Hepatocyte (in vitro differentiated cells): ENCODE results near the gene WFDC9. TPM values are rescaled to one million over a fixed set of nuclear protein-coding genes. Genes with fewer than 3 reads are reported as not detected.
A peak's percentile ranks its signal among the peaks of the same experiment; 100 is the strongest.

Source experiments
- DNase-seq: peaks from one replicate; pipeline ENCODE4 v3.0.0-alpha.2; 2016; ENCODE audit warnings: low spot score
- H2AFZ ChIP-seq: fragments of 200-600 bp; sonication (generic); 2 replicates; pipeline ENCODE4 v1.6.0; 2016; ENCODE audit warnings: antibody characterized with exemption, mild to moderate bottlenecking
- H3K27ac ChIP-seq: fragments of 200-600 bp; sonication (generic); 2 replicates; pipeline ENCODE4 v1.5.1; 2016; ENCODE audit warnings: mild to moderate bottlenecking
- H3K27me3 ChIP-seq: fragments of 200-600 bp; sonication (generic); 2 replicates; pipeline ENCODE4 v1.6.1; 2016
- H3K36me3 ChIP-seq: fragments of 200-600 bp; sonication (generic); replicated peaks from 2 replicates; pipeline ENCODE4 v1.5.1; 2016; ENCODE audit warnings: low read depth; ENCODE audit not compliant: insufficient read depth
- H3K4me1 ChIP-seq: fragments of 200-600 bp; sonication (generic); 2 replicates; pipeline ENCODE4 v1.5.1; 2016; ENCODE audit warnings: mild to moderate bottlenecking, moderate library complexity; ENCODE audit not compliant: insufficient read depth
- H3K4me2 ChIP-seq: fragments of 200-600 bp; sonication (generic); 2 replicates; pipeline ENCODE4 v1.6.0; 2016
- H3K4me3 ChIP-seq: fragments of 200-600 bp; sonication (generic); 2 replicates; pipeline ENCODE4 v1.5.1; 2016; ENCODE audit warnings: mild to moderate bottlenecking
- H3K79me2 ChIP-seq: fragments of 200-600 bp; sonication (generic); 2 replicates; pipeline ENCODE4 v1.6.0; 2017; ENCODE audit warnings: mild to moderate bottlenecking
- H3K9me2 ChIP-seq: fragments of 200-600 bp; sonication (generic); replicated peaks from 2 replicates; pipeline ENCODE4 v1.6.0; 2017; ENCODE audit warnings: mild to moderate bottlenecking; ENCODE audit not compliant: insufficient read depth
- H3K9me3 ChIP-seq: fragments of 200-600 bp; sonication (generic); 2 replicates; pipeline ENCODE4 v1.5.1; 2016; ENCODE audit warnings: low read depth, mild to moderate bottlenecking
- H4K20me1 ChIP-seq: fragments of 200-600 bp; sonication (generic); 2 replicates; pipeline ENCODE4 v1.6.0; 2016; ENCODE audit warnings: mild to moderate bottlenecking; ENCODE audit not compliant: insufficient read depth, poor library complexity, severe bottlenecking
- CTCF ChIP-seq: fragments of 200-600 bp; sonication (generic); IDR thresholded peaks from 2 replicates; pipeline ENCODE4 v1.5.1; 2016; ENCODE audit warnings: antibody characterized with exemption, mild to moderate bottlenecking; ENCODE audit not compliant: poor library complexity
- EZH2 ChIP-seq: fragments of 200-600 bp; sonication (generic); IDR thresholded peaks from 2 replicates; pipeline ENCODE4 v1.6.1; 2016; ENCODE audit warnings: antibody characterized with exemption, mild to moderate bottlenecking, borderline replicate concordance
- EZH2phosphoT487 ChIP-seq: fragments of 200-600 bp; sonication (generic); IDR thresholded peaks from one replicate; pipeline ENCODE4 v1.6.1; 2018; ENCODE audit warnings: antibody characterized with exemption, mild to moderate bottlenecking, low read depth, moderate library complexity; ENCODE audit not compliant: unreplicated experiment, severe bottlenecking
- WGBS: methylation state at CpG from one replicate; pipeline ENCODE4 v1.1.6; 2016; ENCODE audit warnings: low lambda C conversion rate; ENCODE audit errors: missing lambda C conversion rate; 5-methylcytosine and 5-hydroxymethylcytosine counted together
- polyA plus RNA-seq: library from polyadenylated mRNA; unstranded; fragments of >200 nt; fragmentation: Nextera tagmentation; extraction: Ambion mirVana; gene quantifications from 2 replicates; pipeline ENCODE4 v1.2.1, GENCODE V29; 2016
- total RNA-seq: library from RNA; depleted of rRNA; stranded (reverse); fragments of >200 nt; gene quantifications from 2 replicates; pipeline ENCODE4 v1.2.3, GENCODE V29; 2014

Gene WFDC9
- total and polyA plus RNA-seq, 2 experiments from 2014 or later = not detected

GRCh38 chr20:45626540-45626939 lies 4.5 kb downstream of the WFDC9 start:
- Histone ChIP-seq H3K4me3 (no peak overlapping the region), H3K9me3 (no peaks in the 10 kb centered on the region), H3K79me2 (no peaks in the 10 kb centered on the region), H3K4me1 (peaks cover 4% of the 10 kb centered on the region), H3K27me3 (no peaks in the 10 kb centered on the region), H4K20me1 (no peaks in the 10 kb centered on the region), H3K27ac (no peak overlapping the region), H2AFZ (no peak overlapping the region), H3K4me2 (no peak overlapping the region), H3K9me2 (no peaks in the 10 kb centered on the region), H3K36me3 (no peaks in the 10 kb centered on the region)
- TF ChIP-seq EZH2phosphoT487 (no peak), EZH2 (no peak), CTCF (no peak)
- no peak for DNase-seq
- 78% methylated on average over 2 of the region's 2 CpGs for WGBS

- H4K20me1 ChIP-seq = no peaks in the 10 kb centered on the region
- no peaks in the 10 kb centered on the region for H3K9me3 ChIP-seq
- no peak overlapping the region for H2AFZ ChIP-seq
- H3K4me2 ChIP-seq = no peak overlapping the region
- no peaks in the 10 kb centered on the region for H3K79me2 ChIP-seq
- H3K9me2 ChIP-seq = no peaks in the 10 kb centered on the region
- WGBS = 77% methylated on average over 2 of the region's 2 CpGs
- H3K4me3 ChIP-seq = no peak overlapping the region
- peak overlapping the region; percentile 55 for H3K27ac ChIP-seq
- H3K36me3 ChIP-seq = no peaks in the 10 kb centered on the region
- peaks cover 4% of the 10 kb centered on the region for H3K4me1 ChIP-seq
- peak; percentile 72 for DNase-seq
- TF ChIP-seq EZH2 = no peak
- TF ChIP-seq CTCF = no peak
- TF ChIP-seq EZH2phosphoT487 = no peak
- H3K27me3 ChIP-seq = no peaks in the 10 kb centered on the region
Measured at GRCh38 chr20:45621593-45621992, 9.5 kb downstream of the WFDC9 start.

GRCh38 chr20:45617591-45617990 lies 13.5 kb downstream of the WFDC9 start:
- Histone ChIP-seq H3K79me2 (no peaks in the 10 kb centered on the region), H3K27ac (no peak overlapping the region), H3K27me3 (no peaks in the 10 kb centered on the region), H3K9me2 (no peaks in the 10 kb centered on the region), H3K4me2 (no peak overlapping the region), H3K36me3 (no peaks in the 10 kb centered on the region), H2AFZ (no peak overlapping the region), H3K4me1 (peaks cover 3% of the 10 kb centered on the region), H3K4me3 (no peak overlapping the region), H3K9me3 (no peaks in the 10 kb centered on the region), H4K20me1 (no peaks in the 10 kb centered on the region)
- no peak for DNase-seq
- WGBS = 96% methylated on average over 2 of the region's 2 CpGs
- TF ChIP-seq EZH2 (no peak), CTCF (no peak), EZH2phosphoT487 (no peak)

GRCh38 chr20:45612314-45612713 lies 18.8 kb downstream of the WFDC9 start:
- no peak for DNase-seq
- no peak overlapping the region for H2AFZ ChIP-seq
- H3K27me3 ChIP-seq = no peaks in the 10 kb centered on the region
- H3K36me3 ChIP-seq = no peaks in the 10 kb centered on the region
- no peak overlapping the region for H3K4me3 ChIP-seq
- H3K4me1 ChIP-seq = no peaks in the 10 kb centered on the region
- no peak overlapping the region for H3K4me2 ChIP-seq
- H3K9me3 ChIP-seq = no peaks in the 10 kb centered on the region
- no peak overlapping the region for H3K27ac ChIP-seq
- TF ChIP-seq EZH2phosphoT487 = no peak
- TF ChIP-seq CTCF = no peak
- no peaks in the 10 kb centered on the region for H3K79me2 ChIP-seq
- no peaks in the 10 kb centered on the region for H4K20me1 ChIP-seq
- H3K9me2 ChIP-seq = no peaks in the 10 kb centered on the region
